Bladder microvascular endothelial cell (primary cell): ENCODE measurements around the gene SPINK8. TPM values are rescaled to one million over a fixed set of nuclear protein-coding genes. Genes with fewer than 3 reads are reported as not detected.

Experiments used
- total RNA-seq: library from RNA; depleted of rRNA; stranded (reverse); fragments of >200 nt; gene quantifications from 2 replicates; pipeline ENCODE4 v1.2.3, GENCODE V29; 2014

Gene SPINK8
- total RNA-seq, result not detected in 2 replicates

DNA sequence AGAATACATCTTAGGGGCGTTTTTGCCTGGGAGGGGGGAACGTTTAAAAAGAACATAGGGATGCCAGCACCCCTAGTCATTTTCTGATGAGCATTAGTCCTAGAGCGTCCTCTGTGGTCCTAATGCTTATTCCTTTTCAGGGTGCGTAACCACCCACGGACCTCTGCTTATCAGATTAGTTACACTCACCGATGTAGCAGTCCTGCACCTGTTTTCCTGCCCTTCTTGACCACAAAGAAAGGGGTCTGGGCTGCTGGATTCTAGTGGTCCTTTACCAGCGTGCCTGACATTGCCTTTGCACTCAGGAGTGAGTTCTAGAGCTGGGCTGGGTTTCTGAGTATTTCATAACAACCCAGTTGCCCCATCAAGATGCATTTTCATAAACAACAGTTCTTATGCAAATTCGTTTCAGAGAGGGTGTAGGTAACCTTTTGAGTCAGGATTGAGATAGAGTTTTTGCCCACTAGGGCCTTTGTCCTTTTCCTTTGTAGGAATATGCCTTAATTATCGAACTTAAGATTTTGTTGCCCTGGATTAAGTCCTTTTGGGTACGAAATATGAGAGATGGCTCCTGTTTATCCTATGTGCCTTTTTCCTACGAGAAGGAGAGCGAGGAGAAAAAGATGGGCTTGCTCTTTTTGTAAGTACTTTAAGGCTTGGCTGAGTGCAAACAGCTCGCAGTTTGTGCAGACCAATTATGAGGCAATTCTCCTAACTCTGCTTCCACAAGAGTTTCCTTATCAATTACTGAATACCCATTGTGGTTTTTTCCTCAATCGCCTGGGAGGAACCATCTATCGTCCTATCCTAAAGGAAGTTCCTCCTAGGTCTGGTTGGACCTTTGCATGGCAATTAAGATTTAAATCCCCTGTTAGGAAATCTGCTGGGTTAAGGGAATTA lies at the start of gene SPINK8:
TSS of gene SPINK8 (minus strand) at position 316 of the 900 bp plus-strand sequence. CDS start 5,320 bp downstream, outside the sequence.

DNA sequence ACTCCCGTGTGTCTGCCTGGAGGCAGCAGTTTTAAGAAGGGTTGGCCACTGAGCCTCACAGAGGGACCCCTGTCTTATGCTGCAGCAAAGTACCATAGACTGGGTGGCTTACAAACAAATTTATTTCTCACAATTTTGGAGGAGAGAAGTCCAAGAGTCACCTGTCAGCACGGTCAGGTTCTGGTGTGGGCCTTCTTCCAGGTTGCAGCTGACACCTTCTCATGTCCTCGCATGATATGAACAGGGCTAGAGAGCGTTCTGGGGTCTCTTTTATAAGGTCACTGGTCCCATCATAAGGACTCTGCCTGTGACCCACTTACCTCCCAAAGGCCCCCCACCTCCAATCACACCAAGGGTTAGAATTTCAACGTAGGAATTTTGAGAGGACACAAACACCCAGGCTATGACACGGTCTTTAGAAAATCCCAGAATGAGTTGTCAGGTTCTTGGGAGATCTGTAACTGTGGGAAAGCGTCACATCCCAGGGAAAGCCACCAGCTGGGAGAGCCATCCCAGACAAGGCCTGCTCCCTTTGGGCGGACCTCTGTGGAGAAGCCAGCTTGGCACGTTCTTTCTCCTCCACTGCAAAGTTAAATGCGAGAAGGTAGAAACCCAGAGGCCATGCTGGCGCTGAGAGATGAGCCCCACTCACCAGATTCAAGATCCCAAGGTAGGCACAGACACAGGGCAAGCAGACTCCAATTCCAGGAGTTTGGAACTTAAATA lies 38.4 kb upstream of the SPINK8 start, which contains the start of gene FBXW12:
TSS of gene FBXW12 (plus strand) at position 569 of the 726 bp plus-strand sequence. CDS start 549 bp downstream, outside the sequence.

DNA sequence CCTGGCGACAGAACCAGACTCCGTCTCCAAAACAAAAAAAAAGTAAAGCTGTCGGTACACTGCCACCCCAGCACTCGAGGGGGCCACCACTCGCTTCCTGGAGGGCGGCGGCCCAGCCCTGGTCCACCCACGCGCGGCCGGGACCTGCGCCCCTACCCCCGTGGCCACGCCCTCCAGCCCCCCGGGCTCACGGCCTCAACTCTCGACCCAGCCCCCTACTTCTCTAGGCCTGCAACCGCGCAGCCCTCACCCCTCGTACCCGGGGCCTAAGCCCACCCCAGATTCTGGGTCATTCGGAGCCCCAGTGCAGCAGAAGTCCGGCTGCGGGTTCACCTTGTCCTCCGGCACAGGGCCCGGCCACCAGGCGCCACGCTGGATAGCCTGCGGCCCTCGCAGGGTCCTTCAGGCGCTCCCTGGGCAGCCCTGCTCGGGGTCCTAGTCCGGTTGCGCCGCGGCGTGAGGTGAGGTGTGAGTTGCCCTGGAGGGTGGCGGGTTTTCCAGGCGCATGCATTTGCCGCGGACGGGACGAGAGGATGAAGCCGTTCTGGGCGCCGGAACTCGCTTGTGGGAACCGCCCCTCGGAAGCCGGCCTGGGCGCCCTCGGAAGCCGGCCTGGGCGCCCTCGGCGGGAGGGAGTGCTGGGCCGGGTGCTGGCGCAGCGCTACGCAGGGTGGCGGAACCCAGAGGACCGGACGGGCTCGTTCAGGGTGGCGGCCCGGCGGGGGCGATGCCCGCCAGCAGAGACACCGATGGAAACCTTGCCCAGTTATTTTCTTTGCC lies 32.3 kb downstream of the SPINK8 start, which contains the start of gene NME6:
TSS of gene NME6 (minus strand) at position 348 of the 780 bp plus-strand sequence.

Other genes starting within 250 kb of the SPINK8 start
- 10.8 and 11.6 TPM in 2 replicates for gene CDC25A, start 145.2 kb downstream of the SPINK8 start, total RNA-seq
- gene CAMP, start 110.2 kb downstream of the SPINK8 start, total RNA-seq, result not detected in 2 replicates
- 1.3 and 5.5 TPM in 2 replicates for gene ZNF589, start 92.6 kb downstream of the SPINK8 start, total RNA-seq
- gene NME6, start 32.3 kb downstream of the SPINK8 start, total RNA-seq, result 17.0 and 33.2 TPM in 2 replicates
- gene FBXW12, start 38.6 kb upstream of the SPINK8 start, total RNA-seq, result not detected in 2 replicates
- gene PLXNB1, start 96.4 kb upstream of the SPINK8 start, total RNA-seq, result 8.6 and 46.9 TPM in 2 replicates
- 10.7 and 13.1 TPM in 2 replicates for gene CCDC51, start 106.5 kb upstream of the SPINK8 start, total RNA-seq
- gene TMA7, start 106.6 kb upstream of the SPINK8 start, total RNA-seq, result 185 and 357 TPM in 2 replicates
- 5.0 and 6.5 TPM in 2 replicates for gene ATRIP, start 113.1 kb upstream of the SPINK8 start, total RNA-seq
- 93.1 and 126 TPM in 2 replicates for gene SHISA5, start 170.5 kb upstream of the SPINK8 start, total RNA-seq
- gene PFKFB4, start 223.1 kb upstream of the SPINK8 start, total RNA-seq, result 1.4 and 1.5 TPM in 2 replicates
- gene UCN2, start 230.1 kb upstream of the SPINK8 start, total RNA-seq, result not detected in 2 replicates